AG09309 (cell line): ENCODE data around the gene OR2A1.
"Not testable (repeated sequence)": the region's sequence is repeated elsewhere in the genome, so short reads cannot be mapped to it uniquely, and the experiment has no call there.

ENCODE experiments used
- DNase-seq: peaks from one replicate; pipeline ENCODE4 v3.0.0-alpha.2; 2010; ENCODE audit warnings: low read depth
- H3K4me3 ChIP-seq: 2 replicates; pipeline ENCODE4 v1.5.1; 2011; ENCODE audit warnings: mild to moderate bottlenecking, low read depth, low read length, moderate library complexity; ENCODE audit not compliant: control insufficient read depth

The OR2A1 gene

GRCh38 chr7:144311872-144312469 is at the start of gene OR2A1:
Gene OR2A1, plus strand, starts transcription at chr7:144312419. Its CDS starts 5,706 bp downstream, at chr7:144318125.
- not testable (repeated sequence) for H3K4me3 ChIP-seq, DNase-seq

GRCh38 chr7:144264692-144265091 is 47.5 kb upstream of the OR2A1 start, which contains the start of gene OR2A7:
Gene OR2A7, minus strand, starts transcription at chr7:144264792. Its CDS starts 5,164 bp downstream, at chr7:144259628.
- not testable (repeated sequence) for H3K4me3 ChIP-seq, DNase-seq

GRCh38 chr7:144269188-144269587 is 43.0 kb upstream of the OR2A1 start, which contains the start of gene CTAGE8:
Gene CTAGE8, minus strand, starts transcription at chr7:144269288. Its CDS starts 38 bp downstream, at chr7:144269250.
- not testable (repeated sequence) for DNase-seq, H3K4me3 ChIP-seq

GRCh38 chr7:144275281-144275680 is 36.9 kb upstream of the OR2A1 start:
- not testable (repeated sequence) for DNase-seq, H3K4me3 ChIP-seq

GRCh38 chr7:144280010-144280409 is 32.2 kb upstream of the OR2A1 start:
- DNase-seq, H3K4me3 ChIP-seq: not testable (repeated sequence)

GRCh38 chr7:144281981-144282380 is 30.2 kb upstream of the OR2A1 start:
- not testable (repeated sequence) for DNase-seq, H3K4me3 ChIP-seq

GRCh38 chr7:144282490-144282889 is 29.7 kb upstream of the OR2A1 start:
- not testable (repeated sequence) for DNase-seq, H3K4me3 ChIP-seq

GRCh38 chr7:144283716-144284115 is 28.5 kb upstream of the OR2A1 start:
- DNase-seq, H3K4me3 ChIP-seq: not testable (repeated sequence)

- H3K4me3 ChIP-seq, DNase-seq: not testable (repeated sequence)
Measured at GRCh38 chr7:144287171-144287784, 24.9 kb upstream of the OR2A1 start.

GRCh38 chr7:144291607-144292006 is 20.6 kb upstream of the OR2A1 start:
- H3K4me3 ChIP-seq = not testable (repeated sequence)

GRCh38 chr7:144292384-144293161 is 19.6 kb upstream of the OR2A1 start:
- DNase-seq, H3K4me3 ChIP-seq: not testable (repeated sequence)

More at GRCh38 chr7:144291607-144292006, 20.6 kb upstream of the OR2A1 start:
- not testable (repeated sequence) for DNase-seq

GRCh38 chr7:144293794-144294499 is 18.3 kb upstream of the OR2A1 start:
- not testable (repeated sequence) for DNase-seq, H3K4me3 ChIP-seq

GRCh38 chr7:144302578-144303303 is 9.5 kb upstream of the OR2A1 start:
- DNase-seq, H3K4me3 ChIP-seq: not testable (repeated sequence)

GRCh38 chr7:144303607-144304006 is 8.6 kb upstream of the OR2A1 start:
- H3K4me3 ChIP-seq, DNase-seq: not testable (repeated sequence)

GRCh38 chr7:144305156-144305555 is 7.1 kb upstream of the OR2A1 start:
- H3K4me3 ChIP-seq, DNase-seq: not testable (repeated sequence)

- DNase-seq, H3K4me3 ChIP-seq: not testable (repeated sequence)
Measured at GRCh38 chr7:144309702-144310101, 2.5 kb upstream of the OR2A1 start.

- not testable (repeated sequence) for DNase-seq, H3K4me3 ChIP-seq
Measured at GRCh38 chr7:144311218-144311617, 1.0 kb upstream of the OR2A1 start.

- DNase-seq, H3K4me3 ChIP-seq: not testable (repeated sequence)
Measured at GRCh38 chr7:144317537-144317936, 5.3 kb downstream of the OR2A1 start.
